Transverse colon (tissue), 4 donors: ENCODE results near the gene ESYT3. TPM values are rescaled to one million over a fixed set of nuclear protein-coding genes. Genes with fewer than 3 reads are reported as not detected.

Source experiments
- DNase-seq: peaks from one replicate; pipeline ENCODE4 v3.0.0-alpha.2; 2019
- H3K27ac ChIP-seq, 4 donors: fragments of 200-600 bp; sonication (generic); 2 replicates each; pipeline ENCODE4 v1.5.1; 2016 to 2018; ENCODE audit warnings: inconsistent platforms in 4 of 4
- H3K27me3 ChIP-seq: fragments of 200-600 bp; sonication (generic); 2 replicates; pipeline ENCODE4 v1.5.1; 2017; ENCODE audit warnings: inconsistent platforms
- H3K36me3 ChIP-seq, 4 donors: fragments of 200-600 bp; sonication (generic); 2 replicates each; pipeline ENCODE4 v1.5.1; 2017 to 2019; ENCODE audit warnings: inconsistent platforms in 4 of 4
- H3K4me1 ChIP-seq, 4 donors: fragments of 200-600 bp; sonication (generic); 2 replicates each; pipeline ENCODE4 v1.5.1; 2017 to 2020; ENCODE audit warnings: inconsistent platforms in 4 of 4
- H3K4me3 ChIP-seq, 4 donors: fragments of 200-600 bp; sonication (generic); 1 replicate in 1 of 4; 2 replicates in 3 of 4; pipeline versions ENCODE4 v1.5.1 to v1.6.1; 2017 to 2019; ENCODE audit warnings: inconsistent platforms in 4 of 4
- H3K9me3 ChIP-seq, 2 donors: fragments of 200-600 bp; sonication (generic); 2 replicates each; pipeline ENCODE4 v1.5.1; 2017 to 2019; ENCODE audit warnings: inconsistent platforms in 2 of 2
- CTCF ChIP-seq, 5 experiments: fragments of 200-600 bp in 3 of 5; fragments of 450-650 bp in 2 of 5; sonication (generic) in 3 of 5; IDR thresholded peaks; 1 replicate in 2 of 5; 2 replicates in 3 of 5; pipeline ENCODE4 v1.5.1; 2016 to 2017; ENCODE audit warnings: antibody characterized with exemption in 5 of 5, inconsistent platforms in 3 of 5, mild to moderate bottlenecking in 2 of 5, moderate library complexity in 1 of 5
- EP300 ChIP-seq: sonication (generic); formaldehyde crosslinking; IDR thresholded peaks from one replicate; pipeline ENCODE4 v1.6.1; 2017; ENCODE audit warnings: antibody characterized with exemption, low read depth
- POLR2A ChIP-seq: fragments of 450-650 bp; IDR thresholded peaks from one replicate; pipeline ENCODE4 v1.6.1; 2016; ENCODE audit warnings: antibody characterized with exemption, mild to moderate bottlenecking, moderate library complexity
- POLR2AphosphoS5 ChIP-seq, 3 donors: sonication (generic); formaldehyde crosslinking; IDR thresholded peaks; one replicate each; pipeline ENCODE4 v1.6.1; 2016; ENCODE audit warnings: antibody characterized with exemption in 3 of 3
- WGBS, 2 donors: methylation state at CpG; one replicate each; pipeline ENCODE4 v1.1.5; 2018; ENCODE audit warnings: low coverage in 1 of 2; 5-methylcytosine and 5-hydroxymethylcytosine counted together
- in situ Hi-C, 4 donors: fragments of 200-750 bp; cut with MboI; loops; one replicate each; pipeline versions ENCODE4 v1.15.0 to v1.15.1; 2017; ENCODE audit warnings: low sequenced_read_pairs in 3 of 4, low pct_ligation_motif_present in 1 of 4, low pct_unique_long_range_greater_than_20kb in 1 of 4
- intact Hi-C: fragments of 100-400 bp; cut with DNase I; formaldehyde crosslinking; loops from one replicate; pipeline ENCODE4 v1.15.1; 2023; ENCODE audit warnings: low total_unique reads
- total RNA-seq, 4 donors: library from RNA; depleted of rRNA; stranded (reverse); fragments of >200 nt; gene quantifications; one replicate each; pipeline ENCODE4 v1.1.0, GENCODE V29; 2016

Gene ESYT3
- total RNA-seq, 4 donors from 2014 or later, result 0.60 to 6.0 (median 2.8) TPM

GRCh38 chr3:138437281-138437680, 2.9 kb downstream of the ESYT3 start:
- no peak for DNase-seq
- Histone ChIP-seq H3K9me3 (no peaks in the 10 kb centered on the region), H3K27ac (no peak overlapping the region), H3K4me3 (no peak overlapping the region), H3K27me3 (peaks cover 47% of the 10 kb centered on the region), H3K36me3 (no peaks in the 10 kb centered on the region), H3K4me1 (peaks cover 5 to 21% (median 15%) of the 10 kb centered on the region in 4 donors)
- TF ChIP-seq EP300 (no peak), CTCF (IDR thresholded peaks at IDR 0.05) (no peak), POLR2A (no peak), POLR2AphosphoS5 (IDR thresholded peaks at IDR 0.05) (no peak)
- WGBS, 2 donors, result 86% methylated on average over 6 of the region's 6 CpGs; no CpG with 5 or more reads in 1 of the 2 donors
- in situ Hi-C loops (no loop called here), intact Hi-C loops (no loop called here)

GRCh38 chr3:138438896-138439295, 4.5 kb downstream of the ESYT3 start:
- Histone ChIP-seq H3K36me3 (no peaks in the 10 kb centered on the region), H3K4me3 (no peak overlapping the region), H3K27me3 (peaks cover 31% of the 10 kb centered on the region), H3K4me1 (peaks cover 5 to 19% (median 15%) of the 10 kb centered on the region in 4 donors), H3K27ac (no peak overlapping the region), H3K9me3 (no peaks in the 10 kb centered on the region)
- no peak for DNase-seq
- 71 to 79% methylated on average over 5 to 11 of the region's 11 CpGs for WGBS, 2 donors
- in situ Hi-C loops, result no loop called here
- no peak for TF ChIP-seq POLR2AphosphoS5 (IDR thresholded peaks at IDR 0.05)
- TF ChIP-seq CTCF (IDR thresholded peaks at IDR 0.05), result no peak
- TF ChIP-seq EP300, result no peak
- TF ChIP-seq POLR2A, result no peak
- intact Hi-C loops, result no loop called here

- in situ Hi-C loops (no loop called here), intact Hi-C loops (no loop called here)
- Histone ChIP-seq H3K4me1 (peaks cover 4 to 12% (median 9%) of the 10 kb centered on the region in 4 donors), H3K36me3 (no peaks in the 10 kb centered on the region), H3K27me3 (peaks cover 23% of the 10 kb centered on the region), H3K9me3 (no peaks in the 10 kb centered on the region), H3K27ac (no peak overlapping the region), H3K4me3 (no peak overlapping the region)
- 73% methylated on average over 4 of the region's 4 CpGs; no CpG with 5 or more reads in 1 of the 2 donors for WGBS, 2 donors
- DNase-seq, result no peak
- TF ChIP-seq POLR2A, result no peak
- no peak for TF ChIP-seq CTCF (IDR thresholded peaks at IDR 0.05)
- TF ChIP-seq POLR2AphosphoS5 (IDR thresholded peaks at IDR 0.05), result no peak
- TF ChIP-seq EP300, result no peak
Measured at GRCh38 chr3:138439646-138440045, 5.2 kb downstream of the ESYT3 start.

GRCh38 chr3:138440121-138440521, 5.7 kb downstream of the ESYT3 start:
- intact Hi-C loops, result no loop called here
- no peak overlapping the region for H3K27ac ChIP-seq
- 75% methylated on average over 6 of the region's 7 CpGs; no CpG with 5 or more reads in 1 of the 2 donors for WGBS, 2 donors
- peaks cover 0 to 7% (median 5%) of the 10 kb centered on the region in 4 donors for H3K4me1 ChIP-seq
- no peak overlapping the region for H3K4me3 ChIP-seq
- no peak for TF ChIP-seq POLR2AphosphoS5 (IDR thresholded peaks at IDR 0.05)
- TF ChIP-seq POLR2A, result no peak
- TF ChIP-seq EP300, result no peak
- TF ChIP-seq CTCF (IDR thresholded peaks at IDR 0.05), result no peak
- peaks cover 18% of the 10 kb centered on the region for H3K27me3 ChIP-seq
- no peaks in the 10 kb centered on the region for H3K9me3 ChIP-seq
- in situ Hi-C loops, result no loop called here
- no peaks in the 10 kb centered on the region for H3K36me3 ChIP-seq
- no peak for DNase-seq
